NCI-H2196 treated with DMSO at 0.1 percent for 48 hours (cell line): ENCODE measurements around the gene TNFRSF4.
"Not testable (repeated sequence)": the region's sequence is repeated elsewhere in the genome, so short reads cannot be mapped to it uniquely, and the experiment has no call there.

Experiments used
- DNase-seq: peaks from one replicate; lab custom pipeline; 2025; ENCODE audit not compliant: unreplicated experiment; lab: John Stamatoyannopoulos, UW

Gene TNFRSF4

DNA sequence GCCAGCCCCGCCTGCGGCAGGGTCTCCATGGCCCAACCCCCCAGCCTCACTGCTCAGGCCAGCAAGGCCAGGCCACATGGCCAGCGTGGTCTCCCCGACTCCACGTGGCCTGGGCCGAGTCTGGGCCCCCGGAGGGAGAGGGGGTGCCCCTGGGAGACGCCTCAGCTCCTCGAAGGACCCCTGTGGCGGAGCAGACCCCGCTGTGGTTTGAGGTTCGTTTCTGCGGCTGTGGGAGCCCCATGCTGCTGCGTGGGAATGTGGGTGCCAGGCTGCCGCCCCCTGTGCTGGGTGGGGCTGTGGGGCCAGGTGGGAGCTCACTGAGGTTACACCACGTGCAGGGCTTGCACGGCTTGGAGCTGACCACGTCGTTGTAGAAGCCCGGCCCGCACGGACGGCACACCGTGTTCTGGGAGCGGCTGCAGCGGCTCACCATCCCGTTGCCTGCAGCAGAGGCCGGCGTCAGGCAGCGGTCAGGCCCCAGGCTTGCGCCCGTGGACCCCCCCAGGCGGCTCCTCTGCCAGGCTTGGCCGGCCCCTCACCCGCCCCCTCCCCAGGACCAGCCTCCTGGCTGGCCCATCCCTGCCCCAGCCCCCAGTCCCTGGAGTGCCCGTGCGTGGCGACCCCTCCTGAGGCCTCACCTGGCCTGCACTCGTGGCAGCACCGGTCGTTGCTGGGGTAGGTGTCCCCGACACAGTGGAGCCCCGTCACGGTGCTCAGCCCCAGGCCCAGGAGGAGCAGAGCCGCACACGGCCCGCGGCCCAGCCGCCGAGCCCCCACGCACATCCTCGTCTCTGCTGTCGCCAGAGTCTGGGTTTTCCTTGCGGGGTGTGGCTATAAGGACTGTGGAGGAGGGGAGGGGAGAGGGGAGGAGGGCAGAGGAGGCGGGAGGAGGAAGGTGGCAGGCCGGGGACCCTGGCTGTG is at the start of gene TNFRSF4:
TSS of gene TNFRSF4 (minus strand) at position 809 of the 921 bp plus-strand sequence. CDS start at position 783, 26 bp downstream.
- DNase-seq = no peak

- no peak for DNase-seq
Measured at GRCh38 chr1:1262758-1263157, 48.8 kb upstream of the TNFRSF4 start.

DNA sequence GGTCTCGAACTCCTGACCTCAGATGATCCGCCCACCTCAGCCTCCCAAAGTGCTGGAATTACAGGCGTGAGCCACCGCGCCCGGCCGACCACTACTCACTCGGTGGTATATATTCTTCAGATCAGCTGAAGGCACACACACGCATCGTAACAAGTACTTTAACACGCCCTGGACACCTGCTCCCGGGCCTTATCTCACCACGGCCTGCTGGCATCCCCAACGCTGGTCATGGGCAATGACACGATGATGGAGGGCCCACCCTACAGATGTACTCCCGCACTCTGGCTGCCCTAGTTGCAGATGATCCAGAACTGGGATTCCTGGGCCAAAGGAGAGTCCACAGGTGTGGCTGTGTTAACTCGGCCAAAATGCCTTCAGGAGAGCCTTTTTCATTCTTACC is 48.1 kb upstream of the TNFRSF4 start:
- DNase-seq = no peak

GRCh38 chr1:1260843-1261560 is 47.0 kb upstream of the TNFRSF4 start:
- DNase-seq = no peak

DNA sequence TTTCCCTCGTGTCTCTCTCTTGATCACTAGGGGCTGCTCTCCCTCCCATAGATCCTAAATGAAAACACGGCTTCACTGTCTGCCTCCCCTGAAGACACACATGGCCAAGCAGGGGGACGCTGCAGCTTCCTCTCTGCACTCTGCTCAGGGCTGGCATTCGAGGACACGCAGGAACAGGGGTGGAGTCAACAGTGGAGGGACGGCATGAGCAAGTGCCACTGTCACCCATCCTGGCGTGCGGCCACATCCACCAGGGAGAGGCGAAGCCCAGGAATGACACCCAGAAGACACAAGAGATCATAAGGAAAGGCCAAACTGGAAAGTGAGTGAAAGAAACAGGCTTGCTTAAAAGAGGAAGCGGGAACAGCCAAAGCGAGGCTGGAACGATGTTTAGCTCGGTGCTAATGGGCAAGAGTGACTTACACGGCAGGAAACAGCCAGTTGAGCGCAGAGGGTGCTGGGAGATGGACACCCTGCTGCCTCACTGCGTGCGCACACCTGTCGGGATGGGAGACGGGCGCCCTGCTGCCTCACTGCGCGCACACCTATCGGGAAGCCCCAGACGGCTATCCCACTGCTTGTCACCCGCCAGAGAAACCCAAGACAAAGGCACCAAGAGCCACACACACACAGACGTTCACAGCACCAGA is 46.1 kb upstream of the TNFRSF4 start:
- no peak for DNase-seq

DNA sequence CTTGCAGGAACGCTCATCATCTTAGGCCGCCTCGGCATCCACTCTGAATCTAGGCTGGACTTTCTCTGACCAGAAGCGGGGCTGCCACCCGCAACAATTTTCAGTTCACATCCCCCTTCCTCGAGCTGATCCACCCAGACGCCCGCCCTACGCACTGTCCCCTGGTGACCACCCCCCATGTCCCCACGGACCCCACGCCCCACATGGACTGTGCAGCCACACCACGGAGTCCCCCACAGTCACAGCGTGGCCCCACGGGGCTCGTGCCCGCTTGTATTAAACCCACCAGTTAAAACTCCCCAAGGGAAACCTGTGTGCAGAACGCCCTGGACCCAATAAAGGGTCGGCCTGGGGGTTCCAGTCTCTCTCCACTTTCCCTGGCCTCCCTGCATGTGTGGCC is 45.6 kb upstream of the TNFRSF4 start:
- no peak for DNase-seq

DNA sequence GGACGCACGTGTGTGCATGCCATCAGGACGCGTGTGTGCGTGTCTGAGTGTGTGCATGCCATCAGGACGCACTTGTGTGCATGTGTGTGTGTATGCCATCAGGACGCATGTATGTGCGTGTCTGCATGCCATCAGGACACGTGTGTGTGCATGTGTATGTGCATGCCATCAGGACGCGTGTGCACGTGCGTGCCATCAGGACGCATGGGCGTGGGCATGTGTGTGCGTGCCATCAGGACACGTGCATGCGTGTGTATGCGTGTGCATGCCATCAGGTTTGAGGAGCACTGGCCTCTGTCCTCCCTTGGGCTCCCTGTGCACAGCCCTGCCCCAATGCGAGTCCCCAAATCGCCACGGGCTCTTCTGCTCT is 45.2 kb upstream of the TNFRSF4 start:
- DNase-seq = no peak

DNA sequence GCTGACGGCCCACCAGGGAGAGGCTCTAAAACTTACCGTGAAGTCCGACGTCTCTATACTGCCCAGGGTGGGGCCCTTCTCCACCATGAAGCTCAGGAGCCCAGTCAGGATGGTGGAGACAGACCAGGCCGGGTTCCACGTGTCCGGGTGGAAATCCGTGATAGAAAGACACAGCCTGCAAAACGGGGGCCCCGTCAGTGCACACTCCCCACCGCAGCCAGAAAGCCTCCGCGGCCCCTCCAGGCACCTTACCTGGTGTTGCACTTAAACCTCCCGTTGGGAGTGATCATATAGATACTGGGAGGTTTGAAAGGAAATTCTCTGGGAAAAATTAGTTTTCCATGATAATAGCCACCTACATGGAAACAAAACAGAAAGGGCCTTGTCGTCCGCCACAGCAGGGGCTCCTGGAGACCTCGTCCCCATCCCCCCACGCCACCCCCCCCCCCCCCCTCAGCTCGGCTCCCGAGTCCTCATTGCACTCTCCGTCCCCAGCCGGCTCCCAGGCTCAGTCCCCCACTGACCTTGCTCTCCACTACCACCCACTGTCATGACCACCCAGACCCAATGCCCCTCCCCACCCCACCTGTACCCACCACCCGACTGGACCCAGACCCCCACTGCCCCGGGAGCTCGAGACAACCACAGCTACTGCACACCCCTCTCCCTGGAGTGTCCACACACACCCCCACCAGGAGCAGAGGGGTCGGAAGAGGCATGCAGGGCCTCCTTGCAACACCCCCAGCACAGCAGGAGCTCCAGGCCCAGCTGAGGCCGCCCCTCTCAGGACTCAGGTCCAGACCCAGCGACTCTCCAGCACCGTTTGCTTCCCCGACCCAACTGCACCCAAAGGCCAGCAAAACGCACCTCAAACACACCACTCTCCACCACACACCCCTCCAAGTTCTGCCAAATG is 43.3 kb upstream of the TNFRSF4 start:
- no peak for DNase-seq

DNA sequence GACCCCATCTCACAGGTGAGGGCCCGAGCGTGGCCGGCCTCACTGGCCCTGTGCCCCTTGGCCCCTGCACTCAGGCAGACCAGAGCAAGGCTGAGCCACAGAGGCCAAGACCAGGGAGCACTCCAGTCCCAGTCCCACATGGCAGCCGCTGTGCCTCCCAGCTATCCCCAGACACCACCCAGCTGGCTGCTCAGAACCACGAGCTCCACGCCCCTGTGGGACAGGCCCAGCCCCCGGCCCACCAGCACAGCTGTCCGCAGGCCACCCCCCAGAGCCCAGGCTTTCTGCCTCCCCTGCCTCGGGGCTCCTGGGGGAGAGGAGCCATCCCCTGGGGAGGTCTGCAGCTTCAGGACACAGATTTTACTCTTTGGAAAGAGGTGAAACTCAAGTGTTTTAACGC is 41.7 kb upstream of the TNFRSF4 start:
- DNase-seq = no peak

DNA sequence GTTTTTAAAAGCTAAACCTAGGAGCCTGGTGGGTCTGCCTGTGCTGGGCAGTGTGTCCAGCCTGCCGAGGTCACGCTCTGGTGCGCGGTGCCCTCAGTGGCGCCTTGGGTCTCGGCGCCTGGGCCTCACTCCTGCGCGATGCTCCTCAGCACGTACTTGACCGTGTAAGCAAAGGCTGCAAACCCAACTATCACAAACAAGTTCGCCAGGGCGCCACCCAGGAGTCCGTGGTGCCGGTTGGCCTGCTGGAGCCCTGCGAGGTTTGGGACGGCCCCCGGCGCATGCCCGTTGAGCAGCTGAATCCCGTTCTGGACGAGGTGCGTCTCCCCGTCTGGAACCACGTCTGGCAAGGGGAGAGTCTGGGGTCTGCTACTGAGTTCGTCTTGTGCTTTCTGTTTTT is 41.1 kb upstream of the TNFRSF4 start:
- DNase-seq = no peak

DNA sequence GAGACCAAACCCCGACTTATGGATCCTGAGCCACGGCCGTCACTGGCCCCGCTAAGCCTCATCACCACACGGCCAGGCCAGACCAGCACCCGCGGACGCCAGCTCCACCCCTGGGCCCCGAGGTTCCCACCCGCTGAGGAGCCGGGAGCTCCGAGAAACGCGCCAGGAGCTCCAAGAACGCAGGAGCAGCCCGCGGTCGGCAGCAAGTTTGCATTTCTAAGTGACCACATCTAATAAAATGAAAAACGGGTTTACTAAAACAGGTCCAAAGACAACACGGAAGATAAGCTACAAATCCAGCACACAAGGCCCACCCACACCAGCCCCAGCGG is 40.7 kb upstream of the TNFRSF4 start:
- DNase-seq = no peak

- no peak for DNase-seq
Measured at GRCh38 chr1:1253972-1254666, 40.2 kb upstream of the TNFRSF4 start.

DNA sequence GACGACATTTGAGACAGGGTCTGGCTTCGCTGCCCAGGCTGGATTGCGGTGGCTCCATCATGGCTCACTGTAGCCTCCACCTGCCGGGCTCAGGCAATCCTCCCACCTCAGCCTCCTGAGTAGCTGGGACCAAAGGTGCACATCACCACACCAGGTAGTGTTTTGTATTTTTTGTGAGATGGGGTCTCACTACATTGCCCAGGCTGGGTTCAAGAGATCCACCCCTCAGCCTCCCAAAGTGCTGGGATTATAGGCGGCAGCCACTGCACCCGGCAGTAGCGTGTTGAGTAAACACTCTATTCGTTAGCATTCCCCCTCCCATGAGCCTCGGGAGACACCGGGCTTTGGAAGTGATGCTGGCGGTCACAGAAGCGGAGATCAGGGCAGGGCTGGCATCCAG is 39.4 kb upstream of the TNFRSF4 start:
- DNase-seq = no peak

DNA sequence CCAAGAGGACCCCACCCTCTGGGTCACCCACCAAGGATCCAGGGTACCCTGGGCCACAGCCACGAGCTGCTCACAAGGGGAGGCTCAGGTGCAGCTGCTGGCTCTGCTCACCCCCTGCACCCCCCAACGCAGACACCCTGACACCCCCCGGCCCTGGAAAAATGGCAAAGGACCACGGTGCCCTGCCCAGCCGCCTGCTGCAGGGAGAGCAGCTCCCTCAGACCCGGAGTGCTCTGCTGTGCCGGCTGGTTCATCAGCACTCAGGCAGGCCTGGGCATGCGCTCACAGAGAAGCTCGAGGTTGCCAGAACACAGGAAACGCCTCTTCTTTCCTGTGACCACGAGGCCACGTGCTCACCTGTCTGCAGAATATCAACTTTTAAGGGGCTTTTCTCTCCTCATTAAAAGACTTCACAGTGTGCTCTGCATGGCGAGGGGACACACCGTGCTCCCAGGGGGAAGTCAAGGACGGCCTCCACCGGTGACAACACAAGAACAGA is 36.9 kb upstream of the TNFRSF4 start:
- peak; percentile 47 for DNase-seq

- not testable (repeated sequence) for DNase-seq
Measured at GRCh38 chr1:1248009-1248913, 34.3 kb upstream of the TNFRSF4 start.

DNA sequence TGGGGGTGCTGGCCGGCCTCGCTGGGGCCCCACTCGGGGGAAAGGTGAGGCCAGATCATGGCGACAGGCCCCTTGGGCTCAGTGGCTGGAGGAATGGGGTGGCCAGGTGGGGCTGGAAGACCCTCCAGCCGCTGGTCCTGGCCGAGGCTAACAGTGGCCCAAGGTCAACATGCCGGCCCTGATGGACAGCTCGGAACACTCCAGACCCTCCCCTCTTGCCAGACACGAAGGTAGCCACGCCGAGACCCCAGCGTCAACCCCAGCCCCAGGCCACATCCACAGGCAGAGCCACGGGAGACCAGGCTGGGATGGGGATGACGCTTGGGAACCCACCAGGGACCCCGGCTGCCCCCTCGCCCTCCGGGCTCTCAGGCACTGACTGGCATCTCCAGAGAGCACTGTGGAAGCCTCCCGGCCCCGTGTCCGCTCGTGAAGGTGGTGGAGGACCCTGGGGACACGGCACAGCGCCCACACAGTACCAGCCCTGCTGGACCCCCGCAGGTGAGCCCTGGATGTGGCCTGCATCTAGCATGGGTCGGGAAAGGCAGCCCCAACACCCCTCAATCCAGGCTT is 33.5 kb upstream of the TNFRSF4 start:
- DNase-seq = no peak

- no peak for DNase-seq
Measured at GRCh38 chr1:1246577-1247340, 32.8 kb upstream of the TNFRSF4 start, which contains the start of gene C1QTNF12. Gene C1QTNF12 (minus strand): TSS chr1:1246722. CDS start chr1:1246690, 32 bp downstream.
